ENCODE measurements around the gene CCDC7.
"Not testable (repeated sequence)": the region's sequence is repeated elsewhere in the genome, so short reads cannot be mapped to it uniquely, and the experiment has no call there.

CCDC7 gene

GRCh38 chr10:32738958-32739357 lies 293.0 kb downstream of the CCDC7 start:
- DNase-seq, result no peak

GRCh38 chr10:32744321-32744720 lies 298.4 kb downstream of the CCDC7 start:
- no peak for DNase-seq

GRCh38 chr10:32746869-32747268 lies 300.9 kb downstream of the CCDC7 start:
- DNase-seq, result no peak

- no peak for DNase-seq
Observed at GRCh38 chr10:32751582-32751981, 305.6 kb downstream of the CCDC7 start.

- DNase-seq, result not testable (repeated sequence)
Observed at GRCh38 chr10:32754900-32755299, 309.0 kb downstream of the CCDC7 start.

- DNase-seq, result no peak
Observed at GRCh38 chr10:32771217-32771616, 325.3 kb downstream of the CCDC7 start.

- no peak for DNase-seq
Observed at GRCh38 chr10:32773105-32773504, 327.2 kb downstream of the CCDC7 start.

- DNase-seq, result no peak
Observed at GRCh38 chr10:32786968-32787367, 341.0 kb downstream of the CCDC7 start.

- no peak for DNase-seq
Observed at GRCh38 chr10:32787690-32788284, 341.8 kb downstream of the CCDC7 start.

- no peak for DNase-seq
Observed at GRCh38 chr10:32788359-32788758, 342.4 kb downstream of the CCDC7 start.

- DNase-seq, result no peak
Observed at GRCh38 chr10:32790483-32790882, 344.5 kb downstream of the CCDC7 start.

- no peak for DNase-seq
Observed at GRCh38 chr10:32793033-32793432, 347.1 kb downstream of the CCDC7 start.

- DNase-seq, result peak; percentile 5 to 6
Observed at GRCh38 chr10:32795598-32796183, 349.8 kb downstream of the CCDC7 start.

- DNase-seq, result not testable (repeated sequence)
Observed at GRCh38 chr10:32797393-32797792, 351.5 kb downstream of the CCDC7 start.

- no peak for DNase-seq
Observed at GRCh38 chr10:32846974-32847373, 401.0 kb downstream of the CCDC7 start.

GRCh38 chr10:32851301-32851700 lies 405.4 kb downstream of the CCDC7 start:
- DNase-seq, result no peak

GRCh38 chr10:32854435-32854834 lies 408.5 kb downstream of the CCDC7 start:
- DNase-seq, result no peak

GRCh38 chr10:32865170-32865569 lies 419.2 kb downstream of the CCDC7 start:
- DNase-seq, result no peak

GRCh38 chr10:32877915-32878314 lies 432.0 kb downstream of the CCDC7 start:
- DNase-seq, result no peak

GRCh38 chr10:32878646-32879045 lies 432.7 kb downstream of the CCDC7 start:
- DNase-seq, result no peak

- no peak for DNase-seq
Observed at GRCh38 chr10:32882076-32882475, 436.1 kb downstream of the CCDC7 start.

- no peak for DNase-seq
Observed at GRCh38 chr10:32887481-32887880, 441.5 kb downstream of the CCDC7 start.

- DNase-seq, result no peak
Observed at GRCh38 chr10:32888161-32888927, 442.4 kb downstream of the CCDC7 start.

GRCh38 chr10:32889631-32890212 lies 443.8 kb downstream of the CCDC7 start:
- DNase-seq, result no peak
